ENCODE data around the gene SEMG2. TPM values are rescaled to one million over a fixed set of nuclear protein-coding genes. Genes with fewer than 3 reads are reported as not detected.

The SEMG2 gene
- total and polyA plus RNA-seq, 2 experiments from 2014 or later = not detected

- no peaks in the 10 kb centered on the region for H3K9me3 ChIP-seq (ENCODE audit: low read depth)
- no peak overlapping the region for H3K4me3 ChIP-seq
- H3K36me3 ChIP-seq = no peaks in the 10 kb centered on the region
- no peak for DNase-seq (ENCODE audit: low read depth in 1 of 2, low spot score in 1 of 2)
- no peak for TF ChIP-seq CTCF (IDR thresholded peaks at IDR 0.05; ENCODE audit: low read depth, low read length)
- no peak overlapping the region for H3K27ac ChIP-seq
- H3K27me3 ChIP-seq = no peaks in the 10 kb centered on the region
- H3K4me1 ChIP-seq (ENCODE audit: low read depth) = no peaks in the 10 kb centered on the region
Measured at GRCh38 chr20:45193331-45193730, 27.8 kb upstream of the SEMG2 start.

- no peak within 1 kb of the TSS for H3K27ac ChIP-seq
- no peaks in the 10 kb centered on the region for H3K4me1 ChIP-seq (ENCODE audit: low read depth)
- H3K27me3 ChIP-seq = no peaks in the 10 kb centered on the region
- H3K4me3 ChIP-seq = no peak within 1 kb of the TSS
- no peaks in the 10 kb centered on the region for H3K36me3 ChIP-seq
- TF ChIP-seq CTCF (IDR thresholded peaks at IDR 0.05; ENCODE audit: low read depth, low read length) = no peak
- no peaks in the 10 kb centered on the region for H3K9me3 ChIP-seq (ENCODE audit: low read depth)
- DNase-seq (ENCODE audit: low read depth in 1 of 2, low spot score in 1 of 2) = no peak
Measured at GRCh38 chr20:45206725-45207124, 14.4 kb upstream of the SEMG2 start, which contains the start of gene SEMG1. TSS of gene SEMG1 (plus strand) at chr20:45207033. CDS start at chr20:45207054, 21 bp downstream.

GRCh38 chr20:45209924-45210323, 11.2 kb upstream of the SEMG2 start:
- H3K4me3 ChIP-seq = no peak overlapping the region
- no peaks in the 10 kb centered on the region for H3K36me3 ChIP-seq
- H3K27ac ChIP-seq = no peak overlapping the region
- DNase-seq (ENCODE audit: low read depth in 1 of 2, low spot score in 1 of 2) = no peak
- TF ChIP-seq CTCF (IDR thresholded peaks at IDR 0.05; ENCODE audit: low read depth, low read length) = no peak
- no peaks in the 10 kb centered on the region for H3K4me1 ChIP-seq (ENCODE audit: low read depth)
- H3K9me3 ChIP-seq (ENCODE audit: low read depth) = no peaks in the 10 kb centered on the region
- peaks cover 5% of the 10 kb centered on the region for H3K27me3 ChIP-seq

- Histone ChIP-seq H3K4me1 (ENCODE audit: low read depth) (no peaks in the 10 kb centered on the region), H3K4me3 (no peak overlapping the region), H3K27ac (no peak overlapping the region), H3K9me3 (ENCODE audit: low read depth) (no peaks in the 10 kb centered on the region), H3K36me3 (no peaks in the 10 kb centered on the region), H3K27me3 (peaks cover 5% of the 10 kb centered on the region)
- DNase-seq (ENCODE audit: low read depth in 1 of 2, low spot score in 1 of 2) = no peak
- TF ChIP-seq CTCF (IDR thresholded peaks at IDR 0.05; ENCODE audit: low read depth, low read length) = no peak
Measured at GRCh38 chr20:45211569-45212474, 9.4 kb upstream of the SEMG2 start.

- no peak overlapping the region for H3K4me3 ChIP-seq
- H3K9me3 ChIP-seq (ENCODE audit: low read depth) = no peaks in the 10 kb centered on the region
- H3K27ac ChIP-seq = no peak overlapping the region
- DNase-seq (ENCODE audit: low read depth in 1 of 2, low spot score in 1 of 2) = no peak
- H3K36me3 ChIP-seq = no peaks in the 10 kb centered on the region
- H3K4me1 ChIP-seq (ENCODE audit: low read depth) = no peaks in the 10 kb centered on the region
- no peak for TF ChIP-seq CTCF (IDR thresholded peaks at IDR 0.05; ENCODE audit: low read depth, low read length)
- H3K27me3 ChIP-seq = peaks cover 5% of the 10 kb centered on the region
Measured at GRCh38 chr20:45212836-45213235, 8.3 kb upstream of the SEMG2 start.

Measured in cardiac muscle cell (in vitro differentiated cells and primary cell).